GM18951 (cell line): ENCODE measurements around the gene EPS8L3.
"Not testable (repeated sequence)": the region's sequence is repeated elsewhere in the genome, so short reads cannot be mapped to it uniquely, and the experiment has no call there.

Source experiments
- POLR2A ChIP-seq: IDR thresholded peaks from 4 replicates; pipeline ENCODE4 v1.6.1; 2011; ENCODE audit warnings: mild to moderate bottlenecking; ENCODE audit not compliant: insufficient read length, insufficient read depth; ENCODE audit errors: extremely low read depth
- in situ Hi-C: fragments of 300-500 bp; cut with MboI; formaldehyde crosslinking; loops from one replicate; pipeline ENCODE4 v1.12.0; 2022; ENCODE audit warnings: low sequenced_read_pairs, mixed read lengths, inconsistent platforms; ENCODE audit not compliant: unreplicated experiment

EPS8L3 gene

DNA sequence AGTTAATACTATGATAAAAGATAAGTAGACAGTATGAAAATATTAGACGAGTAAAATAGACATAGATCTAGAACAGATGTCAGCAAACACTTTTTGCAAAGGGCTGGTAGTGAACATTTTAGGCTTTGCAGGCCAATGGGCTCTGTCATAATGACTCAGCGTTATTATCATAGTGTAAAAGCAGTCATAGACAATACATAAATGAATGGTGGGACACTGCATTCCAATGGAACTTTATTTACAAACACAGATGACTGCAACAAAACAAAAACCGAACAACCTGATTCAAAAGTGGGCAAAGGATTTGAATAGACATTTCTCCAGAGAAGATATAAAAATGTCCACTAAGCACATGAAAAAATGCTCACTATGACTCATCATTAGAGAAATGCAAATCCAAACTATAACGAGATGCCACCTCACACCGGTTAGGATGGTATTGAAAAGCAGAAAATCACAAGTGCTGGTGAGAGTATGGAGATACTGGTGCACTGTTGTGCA is 44.3 kb downstream of the EPS8L3 start:
- in situ Hi-C loops, result no loop called here
- no peak for TF ChIP-seq POLR2A

DNA sequence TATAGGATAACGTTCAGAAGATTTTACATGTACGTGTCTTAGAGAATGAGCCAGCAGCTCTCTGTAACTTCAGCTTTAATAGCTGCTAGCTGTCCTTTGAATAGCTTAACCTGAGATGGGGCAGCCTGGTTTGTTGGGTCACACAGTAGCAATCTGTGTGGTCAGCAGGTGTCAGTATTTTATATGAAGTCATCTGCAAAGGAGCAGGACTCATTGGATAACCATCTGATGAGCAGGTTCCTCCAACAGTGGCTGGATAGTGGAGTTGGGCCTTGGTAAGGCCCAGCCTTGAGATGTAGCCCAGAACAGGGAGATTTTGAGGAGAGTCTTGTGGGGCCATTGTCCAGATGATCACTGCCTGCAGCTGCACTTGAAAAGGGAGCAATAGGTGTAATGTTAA is 45.2 kb downstream of the EPS8L3 start:
- in situ Hi-C loops, result no loop called here
- no peak for TF ChIP-seq POLR2A

DNA sequence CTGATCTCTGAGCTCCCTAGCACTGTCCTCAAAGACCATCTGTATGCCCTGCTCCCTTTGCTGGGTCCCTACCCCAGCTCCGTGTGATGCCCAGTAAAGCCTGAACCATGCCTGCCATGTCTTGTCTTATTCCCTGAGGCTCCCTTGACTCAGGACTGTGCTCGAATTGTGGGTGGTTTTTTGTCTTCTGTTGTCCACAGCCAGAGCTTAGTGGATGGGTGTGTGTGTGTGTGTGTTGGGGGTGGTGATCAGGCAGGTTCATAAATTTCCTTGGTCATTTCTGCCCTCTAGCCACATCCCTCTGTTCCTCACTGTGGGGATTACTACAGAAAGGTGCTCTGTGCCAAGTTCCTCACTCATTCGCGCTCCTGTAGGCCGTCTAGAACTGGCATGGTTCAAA is 46.0 kb downstream of the EPS8L3 start:
- no peak for TF ChIP-seq POLR2A
- in situ Hi-C loops, result no loop called here

DNA sequence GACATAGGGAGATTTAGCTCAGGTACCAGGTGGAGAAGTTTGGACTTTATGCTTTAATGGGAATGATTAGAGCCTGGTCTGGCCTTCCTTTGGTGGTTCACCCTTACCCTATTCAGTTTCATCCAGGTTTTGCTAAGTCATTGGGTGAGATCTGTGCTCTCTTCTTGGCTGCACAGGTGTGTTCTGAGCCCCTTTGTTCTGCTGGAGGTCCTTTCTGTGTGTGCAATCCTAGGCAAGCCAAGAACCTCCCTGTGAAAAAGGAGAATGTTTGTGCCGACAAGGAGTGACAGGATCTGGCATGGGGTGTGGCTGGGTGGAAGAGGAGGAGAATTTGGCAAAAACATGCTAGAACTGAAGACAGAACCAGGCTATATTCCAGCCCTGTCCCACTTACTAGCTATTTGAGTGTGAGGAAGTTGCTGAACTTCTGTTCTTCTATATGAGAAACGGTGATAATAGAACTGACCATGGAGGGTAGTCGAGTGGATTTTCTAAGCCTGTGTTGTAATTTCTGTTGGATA is 47.1 kb downstream of the EPS8L3 start:
- in situ Hi-C loops, result no loop called here
- TF ChIP-seq POLR2A, result no peak

DNA sequence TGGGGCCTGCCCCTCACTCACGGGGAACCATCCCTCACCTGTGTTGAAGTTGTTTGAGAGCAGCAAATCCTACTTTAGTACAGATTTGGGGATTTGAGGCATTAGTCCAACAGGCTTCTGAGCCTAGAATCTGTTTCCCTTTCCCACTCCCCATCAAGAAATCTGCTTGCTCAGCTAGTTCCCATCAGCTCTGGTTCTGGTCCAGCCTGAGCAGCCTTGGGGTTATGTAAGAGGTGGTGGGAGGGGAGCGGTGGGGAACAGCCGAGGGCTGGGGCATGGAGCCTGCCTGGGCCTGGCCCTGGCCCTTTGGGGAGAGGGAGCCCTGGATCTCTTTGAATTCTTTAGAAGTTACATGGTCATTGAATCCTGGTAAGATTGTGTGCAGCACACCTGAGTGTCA is 47.6 kb downstream of the EPS8L3 start:
- in situ Hi-C loops, result no loop called here
- no peak for TF ChIP-seq POLR2A

DNA sequence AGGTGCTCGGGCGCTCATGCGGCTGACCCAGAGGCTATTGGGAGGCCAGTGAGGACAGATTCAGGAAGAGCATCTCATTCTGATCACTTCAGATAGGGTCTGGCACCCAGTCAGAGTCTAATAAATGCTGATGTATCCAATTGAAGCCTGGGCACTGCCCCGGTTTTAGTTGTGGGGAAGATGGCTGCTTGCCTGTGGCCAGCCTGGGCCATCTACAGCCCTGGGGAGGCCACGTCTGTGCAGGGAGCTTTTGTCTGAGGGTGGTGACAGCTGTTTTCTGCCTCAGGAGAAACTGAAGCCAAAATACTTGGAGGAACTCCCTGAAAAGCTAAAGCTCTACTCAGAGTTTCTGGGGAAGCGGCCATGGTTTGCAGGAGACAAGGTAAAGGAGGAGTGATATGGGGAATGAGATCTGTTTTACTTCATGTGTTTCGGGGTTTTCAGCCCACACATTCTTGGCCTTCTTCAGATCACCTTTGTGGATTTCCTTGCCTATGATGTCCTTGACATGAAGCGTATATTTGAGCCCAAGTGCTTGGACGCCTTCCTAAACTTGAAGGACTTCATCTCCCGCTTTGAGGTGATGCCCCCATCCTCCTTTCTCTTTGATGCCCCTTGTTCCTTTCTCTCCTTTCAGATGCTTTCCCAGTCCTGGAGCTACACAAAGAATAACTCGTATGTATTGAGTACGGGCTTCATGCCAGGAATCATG is 48.9 kb downstream of the EPS8L3 start:
- TF ChIP-seq POLR2A, result no peak
- in situ Hi-C loops, result no loop called here

DNA sequence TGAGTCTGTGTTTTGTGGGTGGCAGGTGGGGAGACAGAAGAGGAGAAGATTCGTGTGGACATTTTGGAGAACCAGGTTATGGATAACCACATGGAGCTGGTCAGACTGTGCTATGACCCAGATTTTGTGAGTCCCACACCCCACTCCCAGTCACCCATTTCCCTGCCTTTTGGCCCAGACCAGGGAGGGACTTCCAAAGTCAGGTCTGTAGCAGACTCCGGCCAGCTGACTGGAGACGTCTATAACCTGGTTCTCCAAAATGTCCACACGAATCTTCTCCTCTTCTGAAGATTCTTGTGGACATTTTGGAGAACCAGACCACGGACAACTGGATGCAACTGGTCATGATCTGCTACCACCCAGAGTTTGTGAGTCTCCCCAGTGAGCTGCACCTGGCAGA is 50.1 kb downstream of the EPS8L3 start:
- TF ChIP-seq POLR2A, result no peak

DNA sequence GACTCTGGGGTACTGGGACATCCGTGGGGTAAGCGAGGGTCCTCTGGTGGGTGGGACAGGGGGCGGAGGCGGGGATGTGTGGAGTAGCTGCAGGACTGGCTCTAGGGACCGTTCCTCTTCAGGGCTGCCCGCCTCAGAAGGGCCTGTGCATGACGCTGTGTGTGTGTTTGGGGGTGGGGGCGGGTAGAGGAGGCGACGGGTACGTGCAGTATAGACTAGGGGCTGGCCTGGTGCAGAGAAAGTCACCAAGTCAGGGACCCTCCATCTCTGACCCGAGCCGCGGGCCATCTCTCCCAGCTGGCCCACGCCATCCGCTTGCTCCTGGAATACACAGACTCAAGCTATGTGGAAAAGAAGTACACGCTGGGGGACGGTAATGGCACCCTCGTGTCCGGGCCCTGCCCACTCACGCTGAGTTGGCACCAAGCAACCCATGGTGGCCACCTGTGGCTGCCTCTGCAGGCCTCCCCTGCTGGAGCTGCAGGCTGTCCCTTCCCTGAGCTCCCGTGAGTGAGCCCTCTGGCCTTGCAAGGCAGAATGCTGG is 51.3 kb downstream of the EPS8L3 start:
- no peak for TF ChIP-seq POLR2A
- in situ Hi-C loops, result no loop called here

More for the DNA sequence above, 50.1 kb downstream of the EPS8L3 start:
- in situ Hi-C loops, result no loop called here

DNA sequence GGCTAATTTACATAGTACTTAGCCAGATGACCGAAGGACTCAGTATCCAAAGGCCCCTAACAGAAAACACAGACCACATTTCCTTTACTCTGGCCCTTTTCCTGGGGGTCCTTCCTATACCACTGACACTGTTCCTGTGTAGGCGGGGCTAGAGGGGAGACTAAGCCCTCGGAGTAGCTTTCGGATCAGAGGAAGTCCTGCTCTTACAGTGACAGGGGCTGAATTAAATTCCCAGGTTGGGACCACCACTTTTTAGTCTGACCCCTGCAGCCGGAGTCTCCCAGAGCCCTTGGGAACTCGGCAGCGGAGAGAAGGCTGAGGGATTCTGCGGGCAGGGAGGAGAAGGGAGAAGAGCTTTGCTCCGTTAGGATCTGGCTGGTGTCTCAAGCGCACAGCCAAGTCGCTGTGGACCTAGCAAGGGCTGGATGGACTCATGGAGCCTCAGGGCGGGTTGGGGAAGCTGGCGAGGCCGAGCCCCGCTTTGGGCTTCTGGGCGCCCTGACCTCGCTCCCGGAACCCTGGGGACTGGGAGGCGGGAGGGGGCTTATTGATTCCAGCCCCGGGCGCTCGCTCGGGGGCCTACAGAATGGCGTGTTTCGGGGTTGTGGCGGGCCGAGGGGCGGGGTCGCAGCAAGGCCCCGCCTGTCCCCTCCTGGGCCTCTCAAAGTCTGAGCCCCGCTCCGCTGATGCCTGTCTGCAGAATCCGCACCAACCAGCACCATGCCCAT is 52.0 kb downstream of the EPS8L3 start, which contains the start of gene GSTM5:
Gene GSTM5 (plus strand): TSS at position 659 of the 728 bp plus-strand sequence. CDS start 62 bp downstream, at position 721.
- in situ Hi-C loops, result not testable (repeated sequence)

DNA sequence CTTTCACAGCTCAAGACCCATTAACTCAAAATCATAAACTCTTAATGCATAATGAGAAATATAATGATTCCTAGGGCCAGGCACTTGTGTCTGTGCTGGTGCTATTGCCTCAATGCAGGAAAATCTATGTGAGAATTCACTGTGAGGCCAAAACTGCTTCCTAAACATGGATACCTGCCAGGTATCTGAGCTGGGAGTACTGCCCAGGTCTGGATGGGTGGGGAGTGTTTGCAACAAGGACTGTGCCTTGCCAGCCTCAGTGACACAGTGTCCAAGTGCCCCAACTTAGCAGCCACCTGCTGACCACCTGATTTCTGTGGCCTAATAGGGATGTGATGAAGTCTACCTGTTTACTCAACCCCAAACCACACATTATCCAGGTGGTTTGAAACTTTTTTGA is 53.9 kb downstream of the EPS8L3 start:
- in situ Hi-C loops, result not testable (repeated sequence)

DNA sequence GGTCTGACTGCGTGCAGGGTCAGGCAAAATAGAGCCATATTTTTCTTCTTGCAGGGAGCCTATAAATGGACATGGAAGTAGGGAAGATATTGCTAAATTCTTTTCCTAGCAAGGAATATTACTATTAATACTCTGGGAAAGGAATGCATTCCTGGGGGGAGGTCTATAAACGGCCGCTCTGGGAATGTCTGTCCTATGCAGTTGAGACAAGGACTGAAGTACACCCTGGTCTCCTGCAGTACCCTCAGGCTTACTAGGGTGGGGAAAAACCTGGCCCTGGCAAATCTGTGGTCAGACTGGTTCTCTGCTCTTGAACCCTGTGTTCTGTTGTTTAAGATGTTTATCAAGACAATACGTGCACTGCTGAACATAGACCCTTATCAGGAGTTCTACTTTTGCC is 54.8 kb downstream of the EPS8L3 start:
- in situ Hi-C loops, result not testable (repeated sequence)

DNA sequence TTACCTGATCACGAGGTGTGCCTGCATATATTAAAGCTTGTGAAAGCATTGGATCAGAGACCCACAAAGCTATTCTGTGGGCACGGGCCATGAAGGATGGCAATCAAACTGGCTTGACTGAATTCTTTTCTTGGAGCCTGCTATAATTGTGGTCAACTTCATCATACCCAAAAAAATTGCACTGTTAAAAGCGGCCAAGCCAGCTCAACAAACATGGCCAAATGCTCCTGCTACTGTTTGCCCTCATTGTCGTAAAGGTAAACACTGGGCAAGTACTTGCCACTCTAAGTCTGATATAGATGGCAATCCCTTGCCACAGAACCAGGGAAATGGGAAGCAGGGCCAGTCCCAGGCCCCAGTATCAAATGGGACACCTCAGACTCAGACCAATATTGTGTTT is 58.3 kb downstream of the EPS8L3 start:
- in situ Hi-C loops, result no loop called here

DNA sequence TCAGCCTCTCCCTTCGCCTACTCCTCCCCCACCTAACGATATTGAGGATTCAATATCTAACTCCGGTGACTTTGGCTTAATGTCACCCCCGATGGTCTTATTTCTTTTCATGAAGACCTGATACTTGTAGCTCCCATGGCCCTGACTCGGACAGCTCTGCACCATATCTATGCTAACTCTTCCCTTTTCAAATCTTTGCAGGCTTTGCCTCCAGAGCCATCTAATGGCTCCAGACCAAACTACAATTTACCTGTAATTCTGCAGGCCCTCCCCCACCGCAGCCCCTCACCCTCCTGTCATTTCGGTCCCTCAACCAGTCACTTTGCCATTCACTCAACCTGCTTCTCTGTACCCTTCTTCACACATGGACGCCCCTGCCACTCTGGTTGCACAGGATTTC is 59.5 kb downstream of the EPS8L3 start:
- in situ Hi-C loops, result no loop called here
- TF ChIP-seq POLR2A, result no peak

More for the DNA sequence above, 58.3 kb downstream of the EPS8L3 start:
- TF ChIP-seq POLR2A, result no peak

DNA sequence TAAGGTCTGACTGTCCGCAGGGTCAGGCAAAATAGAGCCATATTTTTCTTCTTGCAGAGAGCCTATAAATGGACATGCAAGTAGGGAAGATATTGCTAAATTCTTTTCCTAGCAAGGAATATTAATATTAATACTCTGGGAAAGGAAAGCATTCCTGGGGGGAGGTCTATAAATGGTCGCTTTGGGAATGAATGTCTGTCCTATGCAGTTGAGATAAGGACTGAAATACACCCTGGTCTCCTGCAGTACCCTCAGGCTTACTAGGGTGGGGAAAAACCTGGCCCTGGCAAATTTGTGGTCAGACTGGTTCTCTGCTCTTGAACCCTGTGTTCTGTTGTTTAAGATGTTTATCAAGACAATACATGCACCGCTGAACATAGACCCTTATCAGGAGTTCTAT is 60.8 kb downstream of the EPS8L3 start:
- in situ Hi-C loops, result not testable (repeated sequence)
